GM12878 (cell line): ENCODE results near the gene MEG3. TPM values are rescaled to one million over a fixed set of nuclear protein-coding genes. Genes with fewer than 3 reads are reported as not detected.

ENCODE experiments used
- ATAC-seq: fragments of 200-7000 bp; cut with Tn5 transposase; 3 replicates; pipeline ENCODE4 v1.9.1; 2020; ENCODE audit warnings: mild to moderate bottlenecking, moderate library complexity
- BruUV-seq: library from RNA; stranded (reverse); fragments of 400-500 nt; replicated peaks from 2 replicates; lab custom pipeline; 2021; lab: Mats Ljungman, UMichigan
- CTCF ChIA-PET: fragments of 300-600 bp; sonication (Branson Sonifier 250); formaldehyde crosslinking; extraction: SDS; loops from one replicate; lab custom pipeline; 2021; ENCODE audit warnings: inconsistent platforms; lab: Yijun Ruan, JAX
- POLR2A ChIA-PET: fragments of 350-600 bp; formaldehyde crosslinking; extraction: SDS; loops from one replicate; lab custom pipeline; 2021; ENCODE audit warnings: inconsistent platforms; lab: Charles Lee
- RAD21 ChIA-PET: fragments of 300-600 bp; sonication (Branson Sonifier 250); formaldehyde crosslinking; loops from one replicate; lab custom pipeline; 2023; ENCODE audit warnings: antibody characterized with exemption; ENCODE audit not compliant: unreplicated experiment; lab: Charles Lee
- SMC1A ChIA-PET: fragments of 300-600 bp; sonication (Branson Sonifier 250); formaldehyde crosslinking; loops from one replicate; lab custom pipeline; 2023; ENCODE audit not compliant: unreplicated experiment, uncharacterized antibody; lab: Charles Lee
- DNase-seq: peaks from one replicate; pipeline ENCODE4 v3.0.0-alpha.2; 2011; ENCODE audit warnings: low read depth, low spot score
- FAIRE-seq: peaks from 3 replicates; lab custom pipeline; 2011; peaks lifted over from hg19 to GRCh38; lab: Jason Lieb, UNC
- H2AFZ ChIP-seq: 2 replicates; pipeline ENCODE4 v1.6.0; 2011; ENCODE audit warnings: low read depth, low read length, control low read depth; ENCODE audit not compliant: control insufficient read depth
- H3K27ac ChIP-seq: 2 replicates; pipeline ENCODE4 v1.5.1; 2011; ENCODE audit warnings: control low read depth; ENCODE audit not compliant: control insufficient read depth, insufficient read depth
- H3K27me3 ChIP-seq, 2 experiments: replicated peaks in 1 of 2; 2 replicates each; pipeline versions ENCODE4 v1.6.0 to v1.6.1; 2011; ENCODE audit warnings: low read length in 1 of 2; ENCODE audit not compliant: control insufficient read depth in 2 of 2, insufficient read depth in 2 of 2
- H3K36me3 ChIP-seq, 2 experiments: 2 replicates each; pipeline ENCODE4 v1.5.1; 2011; ENCODE audit warnings: low read length in 1 of 2; ENCODE audit not compliant: control insufficient read depth in 2 of 2, insufficient read depth in 2 of 2
- H3K4me1 ChIP-seq: 2 replicates; pipeline ENCODE4 v1.6.1; 2011; ENCODE audit warnings: mild to moderate bottlenecking, low read length, moderate library complexity, mixed read lengths; ENCODE audit not compliant: control insufficient read depth, insufficient read depth
- H3K4me2 ChIP-seq: 2 replicates; pipeline ENCODE4 v1.6.0; 2011; ENCODE audit warnings: control low read depth; ENCODE audit not compliant: control insufficient read depth, insufficient read depth
- H3K4me3 ChIP-seq: fragments of 200-600 bp; sonication (generic); 2 replicates; pipeline ENCODE4 v1.5.1; 2016
- H3K79me2 ChIP-seq: 2 replicates; pipeline ENCODE4 v1.6.0; 2011; ENCODE audit warnings: low read length; ENCODE audit not compliant: control insufficient read depth, insufficient read depth
- H3K9ac ChIP-seq: 2 replicates; pipeline ENCODE4 v1.8.0; 2011; ENCODE audit warnings: low read length, control low read depth, mixed read lengths; ENCODE audit not compliant: control insufficient read depth, insufficient read depth
- H3K9me3 ChIP-seq: replicated peaks from 3 replicates; pipeline ENCODE4 v1.5.1; 2011; ENCODE audit warnings: mild to moderate bottlenecking, low read length; ENCODE audit not compliant: control insufficient read depth, insufficient read depth
- H4K20me1 ChIP-seq: 2 replicates; pipeline ENCODE4 v1.6.0; 2011; ENCODE audit not compliant: control insufficient read depth, insufficient read depth
- CBFB ChIP-seq: IDR thresholded peaks from 2 replicates; pipeline ENCODE4 v1.6.1; 2016; ENCODE audit warnings: antibody characterized with exemption, low read depth
- HDAC6 ChIP-seq: fragments of 200-600 bp; sonication (generic); IDR thresholded peaks from one replicate; pipeline ENCODE4 v1.8.0; 2017; ENCODE audit warnings: antibody characterized with exemption; ENCODE audit not compliant: unreplicated experiment
- HSF1 ChIP-seq: fragments of 150-350 bp; IDR thresholded peaks from 2 replicates; pipeline ENCODE4 v1.6.1; 2014; ENCODE audit warnings: mild to moderate bottlenecking, low read depth, low read length
- MTA2 ChIP-seq: fragments of 450-650 bp; IDR thresholded peaks from 2 replicates; pipeline ENCODE4 v1.6.1; 2016; ENCODE audit warnings: low read depth, mild to moderate bottlenecking, moderate library complexity
- MYC ChIP-seq: IDR thresholded peaks from 2 replicates; pipeline ENCODE4 v1.6.1; 2011; ENCODE audit warnings: mild to moderate bottlenecking, low read length, moderate library complexity, inconsistent platforms; ENCODE audit not compliant: insufficient read depth, insufficient replicate concordance, insufficient read length, severe bottlenecking
- NFIC ChIP-seq: IDR thresholded peaks from 2 replicates; pipeline ENCODE4 v1.6.1; 2012; ENCODE audit warnings: low read depth, mild to moderate bottlenecking, inconsistent platforms, low read length, moderate library complexity
- POLR2A ChIP-seq: IDR thresholded peaks from 2 replicates; pipeline ENCODE4 v1.6.1; 2011; ENCODE audit warnings: low read depth, mild to moderate bottlenecking, low read length
- POLR2AphosphoS2 ChIP-seq: IDR thresholded peaks from 2 replicates; pipeline ENCODE4 v1.6.1; 2011; ENCODE audit warnings: low read depth, mild to moderate bottlenecking, low read length, improper control_type of control experiment, moderate library complexity
- RBBP5 ChIP-seq: fragments of 200-600 bp; sonication (generic); conservative IDR thresholded peaks from 2 replicates; pipeline ENCODE4 v1.6.1; 2016
- SMARCA5 ChIP-seq: fragments of 450-650 bp; IDR thresholded peaks from 2 replicates; pipeline ENCODE4 v1.6.1; 2017; ENCODE audit warnings: mild to moderate bottlenecking
- SRF ChIP-seq, 2 experiments: IDR thresholded peaks; 2 replicates each; pipeline ENCODE4 v1.6.1; 2011; ENCODE audit warnings: low read depth in 2 of 2, low read length in 2 of 2, mild to moderate bottlenecking in 1 of 2, moderate library complexity in 1 of 2
- TARDBP ChIP-seq: IDR thresholded peaks from 2 replicates; pipeline ENCODE4 v1.6.1; 2016; ENCODE audit warnings: borderline replicate concordance
- ZNF622 ChIP-seq: fragments of 450-650 bp; IDR thresholded peaks from 2 replicates; pipeline ENCODE4 v1.6.1; 2017; ENCODE audit warnings: mild to moderate bottlenecking, inconsistent platforms
- WGBS: methylation state at CpG from one replicate; pipeline ENCODE4 v1.1.6; 2016; ENCODE audit warnings: low lambda C conversion rate; ENCODE audit not compliant: insufficient replicate concordance, insufficient coverage; ENCODE audit errors: missing lambda C conversion rate; 5-methylcytosine and 5-hydroxymethylcytosine counted together
- in situ Hi-C: fragments of 300-500 bp; cut with MboI; formaldehyde crosslinking; loops from 9 replicates; pipeline ENCODE4 v1.14.3; 2018; ENCODE audit warnings: mixed read lengths
- intact Hi-C: fragments of 100-400 bp; cut with micrococcal nuclease; formaldehyde crosslinking; loops from one replicate; pipeline ENCODE4 v1.14.2; 2022; ENCODE audit not compliant: unreplicated experiment
- polyA plus RNA-seq, 11 experiments: library from polyadenylated mRNA; depleted of rRNA in 4 of 11; unstranded in 6 of 11; stranded (reverse) in 5 of 11; fragments of >200 nt; fragmentation: Nextera tagmentation in 4 of 11; fragmentation: Illumina TruSeq in 1 of 11; extraction: Ambion mirVana in 4 of 11; extraction: Trizol in 1 of 11; gene quantifications; 1 replicate in 1 of 11; 2 replicates in 10 of 11; pipeline versions ENCODE4 v1.2.1 to v1.2.3, GENCODE V29; 2011 to 2016; ENCODE audit warnings: inconsistent platforms in 2 of 11, missing spikeins in 2 of 11, low read depth in 1 of 11
- total RNA-seq, 4 experiments: library from RNA; depleted of rRNA in 3 of 4; stranded (reverse); fragments of >200 nt in 3 of 4; fragmentation: Illumina TruSeq in 1 of 4; extraction: Trizol in 1 of 4; gene quantifications; 2 replicates each; pipeline versions ENCODE4 v1.2.1 to v1.2.3, GENCODE V29; 2013 to 2021
- TF ChIP-seq, protein P1 (sequence below): IDR thresholded peaks from 2 replicates; pipeline ENCODE4 v1.6.1; 2011; ENCODE audit warnings: borderline replicate concordance, low read depth, mild to moderate bottlenecking, moderate library complexity, mixed read lengths, low read length; ENCODE audit not compliant: insufficient read depth; ENCODE audit errors: extremely low read length
- TF ChIP-seq, protein P2 (sequence below): fragments of 450-650 bp; formaldehyde crosslinking; IDR thresholded peaks from 2 replicates; pipeline ENCODE4 v1.4.0; 2022; ENCODE audit warnings: mild to moderate bottlenecking, moderate library complexity
- TF ChIP-seq, protein P3 (sequence below): IDR thresholded peaks from 2 replicates; pipeline ENCODE4 v1.6.1; 2011; ENCODE audit warnings: borderline replicate concordance, low read depth, mild to moderate bottlenecking, moderate library complexity, low read length; ENCODE audit not compliant: insufficient read depth, poor library complexity, severe bottlenecking

Gene MEG3
- total and polyA plus RNA-seq, 10 of the 15 experiments (the other 5 are each of a cell fraction or from before 2014, with no cell fraction given), result 0.03 to 2.9 (median 0.95) TPM; not detected in 7

GRCh38 chr14:100885196-100885595 lies 59.3 kb downstream of the MEG3 start:
- H3K79me2 ChIP-seq, result no peaks in the 10 kb centered on the region
- in situ Hi-C loops, result no loop called here
- no peak for DNase-seq
- no peaks in the 10 kb centered on the region for H4K20me1 ChIP-seq
- no peak for FAIRE-seq
- H3K27me3 ChIP-seq, result no peaks in the 10 kb centered on the region
- no peak overlapping the region for H2AFZ ChIP-seq
- no TSS peak for BruUV-seq
- TF ChIP-seq HSF1 (no peak), HDAC6 (no peak), MTA2 (no peak), NFIC (no peak), ZNF622 (no peak), RBBP5 (no peak), SRF (IDR thresholded peaks at IDR 0.05; ENCODE audit: low read depth in 2 of 2, low read length in 2 of 2) (no peak), SMARCA5 (no peak), TARDBP (no peak), CBFB (no peak), MYC (no peak), POLR2A (no peak), POLR2AphosphoS2 (no peak)
- TF ChIP-seq, protein P1, sequence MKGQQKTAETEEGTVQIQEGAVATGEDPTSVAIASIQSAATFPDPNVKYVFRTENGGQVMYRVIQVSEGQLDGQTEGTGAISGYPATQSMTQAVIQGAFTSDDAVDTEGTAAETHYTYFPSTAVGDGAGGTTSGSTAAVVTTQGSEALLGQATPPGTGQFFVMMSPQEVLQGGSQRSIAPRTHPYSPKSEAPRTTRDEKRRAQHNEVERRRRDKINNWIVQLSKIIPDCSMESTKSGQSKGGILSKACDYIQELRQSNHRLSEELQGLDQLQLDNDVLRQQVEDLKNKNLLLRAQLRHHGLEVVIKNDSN, result no peak
- TF ChIP-seq, protein P2, sequence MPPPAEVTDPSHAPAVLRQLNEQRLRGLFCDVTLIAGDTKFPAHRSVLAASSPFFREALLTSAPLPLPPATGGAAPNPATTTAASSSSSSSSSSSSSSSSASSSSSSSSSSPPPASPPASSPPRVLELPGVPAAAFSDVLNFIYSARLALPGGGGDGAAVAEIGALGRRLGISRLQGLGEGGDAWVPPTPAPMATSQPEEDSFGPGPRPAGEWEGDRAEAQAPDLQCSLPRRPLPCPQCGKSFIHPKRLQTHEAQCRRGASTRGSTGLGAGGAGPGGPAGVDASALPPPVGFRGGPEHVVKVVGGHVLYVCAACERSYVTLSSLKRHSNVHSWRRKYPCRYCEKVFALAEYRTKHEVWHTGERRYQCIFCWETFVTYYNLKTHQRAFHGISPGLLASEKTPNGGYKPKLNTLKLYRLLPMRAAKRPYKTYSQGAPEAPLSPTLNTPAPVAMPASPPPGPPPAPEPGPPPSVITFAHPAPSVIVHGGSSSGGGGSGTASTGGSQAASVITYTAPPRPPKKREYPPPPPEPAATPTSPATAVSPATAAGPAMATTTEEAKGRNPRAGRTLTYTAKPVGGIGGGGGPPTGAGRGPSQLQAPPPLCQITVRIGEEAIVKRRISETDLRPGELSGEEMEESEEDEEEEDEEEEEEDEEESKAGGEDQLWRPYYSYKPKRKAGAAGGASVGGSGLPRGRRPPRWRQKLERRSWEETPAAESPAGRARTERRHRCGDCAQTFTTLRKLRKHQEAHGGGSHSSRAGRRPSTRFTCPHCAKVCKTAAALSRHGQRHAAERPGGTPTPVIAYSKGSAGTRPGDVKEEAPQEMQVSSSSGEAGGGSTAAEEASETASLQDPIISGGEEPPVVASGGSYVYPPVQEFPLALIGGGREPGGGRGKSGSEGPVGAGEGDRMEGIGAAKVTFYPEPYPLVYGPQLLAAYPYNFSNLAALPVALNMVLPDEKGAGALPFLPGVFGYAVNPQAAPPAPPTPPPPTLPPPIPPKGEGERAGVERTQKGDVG (CRISPR knock-in tag), result no peak
- TF ChIP-seq, protein P3, sequence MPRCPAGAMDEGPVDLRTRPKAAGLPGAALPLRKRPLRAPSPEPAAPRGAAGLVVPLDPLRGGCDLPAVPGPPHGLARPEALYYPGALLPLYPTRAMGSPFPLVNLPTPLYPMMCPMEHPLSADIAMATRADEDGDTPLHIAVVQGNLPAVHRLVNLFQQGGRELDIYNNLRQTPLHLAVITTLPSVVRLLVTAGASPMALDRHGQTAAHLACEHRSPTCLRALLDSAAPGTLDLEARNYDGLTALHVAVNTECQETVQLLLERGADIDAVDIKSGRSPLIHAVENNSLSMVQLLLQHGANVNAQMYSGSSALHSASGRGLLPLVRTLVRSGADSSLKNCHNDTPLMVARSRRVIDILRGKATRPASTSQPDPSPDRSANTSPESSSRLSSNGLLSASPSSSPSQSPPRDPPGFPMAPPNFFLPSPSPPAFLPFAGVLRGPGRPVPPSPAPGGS, result no peak
- no peaks in the 10 kb centered on the region for H3K36me3 ChIP-seq
- ChIA-PET POLR2A (no interaction called here), SMC1A (no interaction called here), RAD21 (no interaction called here), CTCF (interaction anchor here (0.7 kb wide), 1 partner anchor 197 kb away, joined by 4 read pairs; no protein-coding TSS in a partner anchor)
- no peak overlapping the region for H3K4me2 ChIP-seq
- no peak overlapping the region for H3K4me3 ChIP-seq
- H3K27ac ChIP-seq, result no peak overlapping the region
- H3K9ac ChIP-seq, result no peak overlapping the region
- H3K9me3 ChIP-seq, result no peaks in the 10 kb centered on the region; the same call in 2 of the 3 replicates
- no peak for ATAC-seq
- WGBS, result 25% methylated on average over 2 of the region's 2 CpGs
- H3K4me1 ChIP-seq, result no peaks in the 10 kb centered on the region
- intact Hi-C loops, result no loop called here
